Neural cell (in vitro differentiated cells): ENCODE measurements around the gene COL4A1.

ENCODE experiments used
- EP300 ChIP-seq: fragments of 450-650 bp; conservative IDR thresholded peaks from 2 replicates; pipeline ENCODE4 v1.6.1; 2014; ENCODE audit warnings: antibody characterized with exemption, mild to moderate bottlenecking, moderate library complexity; ENCODE audit not compliant: poor library complexity, severe bottlenecking
- EZH2 ChIP-seq: fragments of 200-600, 300-800 bp; shearing (Covaris generic), sonication (generic); IDR thresholded peaks from 2 replicates; pipeline ENCODE4 v1.6.1; 2014; ENCODE audit warnings: antibody characterized with exemption, low read length, borderline replicate concordance, mild to moderate bottlenecking; ENCODE audit not compliant: insufficient read depth, poor library complexity, severe bottlenecking
- MXI1 ChIP-seq: fragments of 450-650 bp; conservative IDR thresholded peaks from 2 replicates; pipeline ENCODE4 v1.6.1; 2014; ENCODE audit warnings: antibody characterized with exemption, mild to moderate bottlenecking; ENCODE audit not compliant: poor library complexity, severe bottlenecking
- POLR2AphosphoS5 ChIP-seq: IDR thresholded peaks from 2 replicates; pipeline ENCODE4 v1.6.1; 2012
- RAD21 ChIP-seq: fragments of 450-650 bp; conservative IDR thresholded peaks from 2 replicates; pipeline ENCODE4 v1.6.1; 2014; ENCODE audit warnings: antibody characterized with exemption, mild to moderate bottlenecking, moderate library complexity
- SMC3 ChIP-seq: fragments of 450-650 bp; conservative IDR thresholded peaks from 2 replicates; pipeline ENCODE4 v1.6.1; 2014; ENCODE audit warnings: antibody characterized with exemption, mild to moderate bottlenecking, moderate library complexity; ENCODE audit not compliant: poor library complexity
- TAF1 ChIP-seq: IDR thresholded peaks from 2 replicates; pipeline ENCODE4 v1.6.1; 2012; ENCODE audit warnings: low read depth
- TF ChIP-seq, protein P1 (sequence below): fragments of 450-650 bp; IDR thresholded peaks from 2 replicates; pipeline ENCODE4 v1.5.1; 2014; ENCODE audit warnings: antibody characterized with exemption, mild to moderate bottlenecking, moderate library complexity; ENCODE audit not compliant: poor library complexity, severe bottlenecking
- TF ChIP-seq, protein P2 (sequence below): IDR thresholded peaks from 2 replicates; pipeline ENCODE4 v1.6.1; 2012; ENCODE audit warnings: borderline replicate concordance

- TF ChIP-seq, protein P1, sequence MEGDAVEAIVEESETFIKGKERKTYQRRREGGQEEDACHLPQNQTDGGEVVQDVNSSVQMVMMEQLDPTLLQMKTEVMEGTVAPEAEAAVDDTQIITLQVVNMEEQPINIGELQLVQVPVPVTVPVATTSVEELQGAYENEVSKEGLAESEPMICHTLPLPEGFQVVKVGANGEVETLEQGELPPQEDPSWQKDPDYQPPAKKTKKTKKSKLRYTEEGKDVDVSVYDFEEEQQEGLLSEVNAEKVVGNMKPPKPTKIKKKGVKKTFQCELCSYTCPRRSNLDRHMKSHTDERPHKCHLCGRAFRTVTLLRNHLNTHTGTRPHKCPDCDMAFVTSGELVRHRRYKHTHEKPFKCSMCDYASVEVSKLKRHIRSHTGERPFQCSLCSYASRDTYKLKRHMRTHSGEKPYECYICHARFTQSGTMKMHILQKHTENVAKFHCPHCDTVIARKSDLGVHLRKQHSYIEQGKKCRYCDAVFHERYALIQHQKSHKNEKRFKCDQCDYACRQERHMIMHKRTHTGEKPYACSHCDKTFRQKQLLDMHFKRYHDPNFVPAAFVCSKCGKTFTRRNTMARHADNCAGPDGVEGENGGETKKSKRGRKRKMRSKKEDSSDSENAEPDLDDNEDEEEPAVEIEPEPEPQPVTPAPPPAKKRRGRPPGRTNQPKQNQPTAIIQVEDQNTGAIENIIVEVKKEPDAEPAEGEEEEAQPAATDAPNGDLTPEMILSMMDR, result no peak
- TF ChIP-seq POLR2AphosphoS5 (no peak), EZH2 (no peak), TAF1 (no peak), EP300 (no peak), MXI1 (no peak), RAD21 (no peak), SMC3 (no peak)
- TF ChIP-seq, protein P2, sequence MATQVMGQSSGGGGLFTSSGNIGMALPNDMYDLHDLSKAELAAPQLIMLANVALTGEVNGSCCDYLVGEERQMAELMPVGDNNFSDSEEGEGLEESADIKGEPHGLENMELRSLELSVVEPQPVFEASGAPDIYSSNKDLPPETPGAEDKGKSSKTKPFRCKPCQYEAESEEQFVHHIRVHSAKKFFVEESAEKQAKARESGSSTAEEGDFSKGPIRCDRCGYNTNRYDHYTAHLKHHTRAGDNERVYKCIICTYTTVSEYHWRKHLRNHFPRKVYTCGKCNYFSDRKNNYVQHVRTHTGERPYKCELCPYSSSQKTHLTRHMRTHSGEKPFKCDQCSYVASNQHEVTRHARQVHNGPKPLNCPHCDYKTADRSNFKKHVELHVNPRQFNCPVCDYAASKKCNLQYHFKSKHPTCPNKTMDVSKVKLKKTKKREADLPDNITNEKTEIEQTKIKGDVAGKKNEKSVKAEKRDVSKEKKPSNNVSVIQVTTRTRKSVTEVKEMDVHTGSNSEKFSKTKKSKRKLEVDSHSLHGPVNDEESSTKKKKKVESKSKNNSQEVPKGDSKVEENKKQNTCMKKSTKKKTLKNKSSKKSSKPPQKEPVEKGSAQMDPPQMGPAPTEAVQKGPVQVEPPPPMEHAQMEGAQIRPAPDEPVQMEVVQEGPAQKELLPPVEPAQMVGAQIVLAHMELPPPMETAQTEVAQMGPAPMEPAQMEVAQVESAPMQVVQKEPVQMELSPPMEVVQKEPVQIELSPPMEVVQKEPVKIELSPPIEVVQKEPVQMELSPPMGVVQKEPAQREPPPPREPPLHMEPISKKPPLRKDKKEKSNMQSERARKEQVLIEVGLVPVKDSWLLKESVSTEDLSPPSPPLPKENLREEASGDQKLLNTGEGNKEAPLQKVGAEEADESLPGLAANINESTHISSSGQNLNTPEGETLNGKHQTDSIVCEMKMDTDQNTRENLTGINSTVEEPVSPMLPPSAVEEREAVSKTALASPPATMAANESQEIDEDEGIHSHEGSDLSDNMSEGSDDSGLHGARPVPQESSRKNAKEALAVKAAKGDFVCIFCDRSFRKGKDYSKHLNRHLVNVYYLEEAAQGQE, result no peak
These were observed 46.5 kb upstream of the COL4A1 start for GRCh38 chr13:110353339-110353977.
